Renal cortex interstitium (tissue), 15 donors: ENCODE data around the gene DOCK9. TPM values are rescaled to one million over a fixed set of nuclear protein-coding genes. Genes with fewer than 3 reads are reported as not detected.

Source experiments
- DNase-seq, 11 donors: peaks; one replicate each; pipeline ENCODE4 v3.0.0-alpha.2; 2013; ENCODE audit warnings: low read depth in 9 of 11, low spot score in 4 of 11; ENCODE audit errors: extremely low read depth in 1 of 11
- long read RNA-seq, 16 experiments: transcript quantifications; one replicate each; lab custom pipeline, GENCODE V29; 2026
- polyA plus RNA-seq, 3 donors: library from polyadenylated mRNA; unstranded; fragments of 120-200 nt; gene quantifications; one replicate each; pipeline ENCODE4 v1.2.1, GENCODE V29; 2013; ENCODE audit not compliant: insufficient read length in 3 of 3

Gene DOCK9, protein sequence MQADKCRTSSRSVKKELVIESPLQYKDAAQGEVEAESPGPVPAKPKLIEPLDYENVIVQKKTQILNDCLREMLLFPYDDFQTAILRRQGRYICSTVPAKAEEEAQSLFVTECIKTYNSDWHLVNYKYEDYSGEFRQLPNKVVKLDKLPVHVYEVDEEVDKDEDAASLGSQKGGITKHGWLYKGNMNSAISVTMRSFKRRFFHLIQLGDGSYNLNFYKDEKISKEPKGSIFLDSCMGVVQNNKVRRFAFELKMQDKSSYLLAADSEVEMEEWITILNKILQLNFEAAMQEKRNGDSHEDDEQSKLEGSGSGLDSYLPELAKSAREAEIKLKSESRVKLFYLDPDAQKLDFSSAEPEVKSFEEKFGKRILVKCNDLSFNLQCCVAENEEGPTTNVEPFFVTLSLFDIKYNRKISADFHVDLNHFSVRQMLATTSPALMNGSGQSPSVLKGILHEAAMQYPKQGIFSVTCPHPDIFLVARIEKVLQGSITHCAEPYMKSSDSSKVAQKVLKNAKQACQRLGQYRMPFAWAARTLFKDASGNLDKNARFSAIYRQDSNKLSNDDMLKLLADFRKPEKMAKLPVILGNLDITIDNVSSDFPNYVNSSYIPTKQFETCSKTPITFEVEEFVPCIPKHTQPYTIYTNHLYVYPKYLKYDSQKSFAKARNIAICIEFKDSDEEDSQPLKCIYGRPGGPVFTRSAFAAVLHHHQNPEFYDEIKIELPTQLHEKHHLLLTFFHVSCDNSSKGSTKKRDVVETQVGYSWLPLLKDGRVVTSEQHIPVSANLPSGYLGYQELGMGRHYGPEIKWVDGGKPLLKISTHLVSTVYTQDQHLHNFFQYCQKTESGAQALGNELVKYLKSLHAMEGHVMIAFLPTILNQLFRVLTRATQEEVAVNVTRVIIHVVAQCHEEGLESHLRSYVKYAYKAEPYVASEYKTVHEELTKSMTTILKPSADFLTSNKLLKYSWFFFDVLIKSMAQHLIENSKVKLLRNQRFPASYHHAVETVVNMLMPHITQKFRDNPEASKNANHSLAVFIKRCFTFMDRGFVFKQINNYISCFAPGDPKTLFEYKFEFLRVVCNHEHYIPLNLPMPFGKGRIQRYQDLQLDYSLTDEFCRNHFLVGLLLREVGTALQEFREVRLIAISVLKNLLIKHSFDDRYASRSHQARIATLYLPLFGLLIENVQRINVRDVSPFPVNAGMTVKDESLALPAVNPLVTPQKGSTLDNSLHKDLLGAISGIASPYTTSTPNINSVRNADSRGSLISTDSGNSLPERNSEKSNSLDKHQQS (N-terminal part only)
- polyA plus RNA-seq = 10 to 100 TPM; 54.0 to 74.4 (median 65.2) TPM
- long read RNA-seq, donor 1 = 0 reads
- long read RNA-seq, donor 2 = 0 reads
- long read RNA-seq, donor 3, partial matches to known transcripts = 11 of 11 reads
- long read RNA-seq, donor 3, other reads (novel, unspliced or antisense) = 0 of 11 reads
- long read RNA-seq, donor 4 = 0 reads
- long read RNA-seq, donor 5 = 0 reads
- long read RNA-seq, donor 6 = 0 reads
- long read RNA-seq, donor 7 = 0 reads
- long read RNA-seq, donor 8 = 0 reads
- long read RNA-seq, donor 9 = 0 reads
- long read RNA-seq, donor 10 = 0 reads
- long read RNA-seq, donor 11 = 0 reads
- long read RNA-seq, donor 12 = 0 reads
- long read RNA-seq, donor 13 = 0 reads
- long read RNA-seq, donor 14 = 0 reads
- long read RNA-seq, donor 15 = 0 reads
- long read RNA-seq, donor 16 = 0 reads

DNA sequence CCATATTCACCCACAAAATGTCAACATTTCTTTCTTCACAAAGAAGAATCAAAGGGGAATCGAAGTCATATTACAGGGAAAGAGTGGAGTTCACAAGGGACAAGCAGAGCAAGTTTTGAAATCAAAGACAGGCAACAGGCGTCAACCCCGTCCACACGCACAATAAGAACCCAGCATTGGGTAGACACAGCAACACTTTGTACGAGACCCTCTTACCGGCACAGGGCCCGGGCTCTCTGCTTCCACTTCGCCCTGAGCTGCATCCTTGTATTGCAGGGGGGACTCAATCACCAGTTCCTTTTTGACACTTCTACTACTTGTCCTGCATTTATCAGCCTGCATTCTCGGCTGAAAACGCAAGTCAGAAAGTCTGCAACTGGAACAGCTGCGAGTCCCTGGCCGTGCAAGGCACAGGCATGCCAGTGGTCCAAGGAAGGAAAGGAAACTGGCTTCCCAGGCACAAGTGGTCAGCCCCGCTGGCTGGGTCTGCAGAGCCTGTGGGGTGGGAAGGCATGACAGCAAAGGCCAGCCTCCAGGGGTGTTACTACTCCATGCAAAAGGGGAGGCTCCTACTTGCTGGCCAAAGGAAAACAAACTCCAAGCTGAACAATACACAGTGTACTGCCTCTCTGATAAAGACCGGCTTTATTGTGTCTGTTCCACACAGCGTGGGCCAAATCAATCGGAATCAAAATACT, at the start of gene DOCK9:
DOCK9 (minus strand) TSS at position 497 of the 698 bp plus-strand sequence; CDS start at position 342, 155 bp downstream.
- DNase-seq = peak in 1 of 11 donors; percentile 47

DNA sequence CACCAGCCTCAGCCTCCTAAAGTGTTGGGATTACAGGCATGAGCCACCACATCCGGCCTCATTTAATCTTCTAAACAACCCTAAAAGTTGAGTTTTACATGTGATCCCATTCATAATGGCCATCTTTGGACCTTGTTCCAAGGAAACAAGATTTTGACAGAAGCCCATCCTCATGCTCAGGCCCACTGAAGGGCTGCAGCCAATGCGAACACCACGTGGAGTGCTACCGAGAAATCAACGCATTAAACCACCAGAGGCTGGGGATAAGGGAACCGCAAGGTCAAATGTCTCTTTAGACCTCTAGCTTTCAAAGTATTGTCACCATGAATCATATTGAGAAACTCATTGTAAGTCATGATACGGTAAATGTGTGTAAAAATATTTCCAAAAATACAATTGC, 49.4 kb upstream of the DOCK9 start:
- no peak for DNase-seq

DNA sequence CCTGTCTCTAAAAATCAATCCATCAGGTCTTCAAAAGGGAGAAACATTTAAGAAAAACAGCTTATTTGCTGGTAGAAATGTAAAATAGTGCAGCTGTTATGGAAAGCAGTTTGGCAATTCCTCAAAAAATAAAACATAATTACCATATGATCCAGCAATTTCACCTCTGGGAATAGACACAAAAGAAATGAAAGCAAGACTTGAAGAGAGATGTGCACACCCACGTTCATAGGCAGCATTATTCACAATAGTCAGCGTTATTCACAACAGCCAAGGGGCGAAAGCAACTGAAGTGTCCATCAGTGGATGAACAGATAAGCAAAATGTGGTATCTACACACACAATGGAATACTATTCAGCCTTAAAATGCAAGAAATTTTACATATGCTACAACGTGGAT, 45.1 kb upstream of the DOCK9 start:
- no peak for DNase-seq

DNA sequence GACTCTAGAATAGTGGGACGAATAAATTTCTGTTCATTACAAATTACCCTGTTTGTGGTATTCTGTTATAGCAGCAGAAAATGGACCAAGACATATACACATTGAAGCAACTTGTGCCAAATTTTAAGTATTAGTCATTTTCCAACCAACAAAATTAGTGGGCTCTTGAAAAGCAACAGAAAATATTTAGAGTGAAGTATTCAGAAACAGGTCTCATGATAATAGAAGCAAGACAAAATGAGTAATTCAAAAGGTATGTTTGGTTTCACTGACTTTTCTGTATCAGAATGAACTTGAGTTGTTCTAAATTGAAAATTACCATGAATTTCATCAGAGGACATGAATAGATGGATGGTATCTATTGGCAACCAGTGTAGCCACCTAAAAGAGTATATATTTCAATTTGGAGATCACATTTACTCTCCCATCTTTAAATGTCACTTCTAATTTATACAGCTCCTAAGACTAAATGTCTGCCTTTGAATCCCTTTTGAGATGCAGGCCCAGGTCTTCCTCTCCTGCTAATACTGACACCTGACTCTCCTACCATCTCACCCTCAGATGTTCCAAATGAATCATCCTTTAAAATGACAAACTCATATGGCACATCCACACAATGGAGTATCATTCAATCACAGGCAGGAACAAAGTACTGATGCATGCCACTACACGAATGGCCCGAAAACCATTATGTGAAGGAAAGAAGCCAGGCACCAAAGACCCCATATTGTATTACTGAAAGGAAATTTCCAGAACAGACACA, 40.7 kb upstream of the DOCK9 start:
- no peak for DNase-seq

DNA sequence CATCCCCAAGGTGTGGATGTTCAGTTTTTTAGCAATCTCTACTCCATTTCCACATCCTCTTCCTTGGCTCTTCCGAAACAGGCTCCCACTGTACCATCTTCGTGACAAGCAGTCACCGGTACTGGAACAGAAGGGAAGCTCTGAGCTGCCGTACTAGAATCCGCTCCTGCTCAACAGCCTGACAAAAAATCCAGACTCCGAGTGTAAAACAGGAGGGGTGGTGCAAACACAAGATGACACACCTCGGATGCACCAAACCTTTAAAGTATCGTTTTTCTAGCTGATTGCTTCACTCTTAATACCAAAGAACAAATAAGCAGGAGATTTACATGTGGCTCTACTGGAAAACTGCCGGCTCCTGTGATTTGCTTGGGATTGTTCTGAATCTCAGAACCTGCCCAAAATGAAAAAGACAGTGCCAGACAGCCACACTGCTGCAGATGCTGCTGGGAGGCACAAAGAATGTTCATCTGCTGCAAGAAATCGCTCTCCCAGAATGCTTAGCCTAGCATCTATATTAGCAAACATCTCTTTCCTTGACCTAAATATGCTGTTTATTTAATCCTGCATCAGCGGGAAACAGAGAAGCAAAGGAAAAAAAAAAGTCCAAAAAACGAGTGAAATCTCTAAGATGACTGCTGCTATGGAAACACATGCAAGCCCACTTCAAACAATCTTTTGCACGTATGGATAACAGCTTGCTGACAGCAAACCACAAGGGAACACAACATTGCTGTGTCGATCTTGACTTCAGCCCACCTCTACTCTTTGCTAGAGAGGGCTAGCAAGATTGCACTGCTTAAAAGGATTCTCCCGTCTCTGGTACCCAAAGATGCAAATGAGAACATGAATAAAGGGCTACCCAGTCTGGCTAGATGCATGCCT, 38.0 kb upstream of the DOCK9 start:
- no peak for DNase-seq

DNA sequence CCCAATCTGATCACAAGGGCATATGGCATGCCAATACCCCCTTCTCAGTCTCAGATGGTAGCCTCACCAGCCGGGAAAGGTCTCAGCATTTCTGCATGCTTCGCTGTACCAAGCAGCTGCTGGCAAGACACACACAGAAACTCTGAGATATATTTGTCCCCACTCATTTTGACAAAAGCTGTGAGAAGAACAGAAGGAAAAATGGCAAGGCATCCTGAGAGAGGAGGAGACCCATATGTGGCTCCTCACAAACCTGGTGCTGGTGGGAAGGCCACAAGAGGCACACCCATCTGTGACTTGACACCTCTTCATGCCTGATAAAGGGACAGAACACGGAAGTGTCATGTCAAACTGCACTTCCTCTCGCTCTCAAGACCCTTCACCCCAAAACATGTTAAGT, 36.7 kb upstream of the DOCK9 start:
- DNase-seq = no peak

DNA sequence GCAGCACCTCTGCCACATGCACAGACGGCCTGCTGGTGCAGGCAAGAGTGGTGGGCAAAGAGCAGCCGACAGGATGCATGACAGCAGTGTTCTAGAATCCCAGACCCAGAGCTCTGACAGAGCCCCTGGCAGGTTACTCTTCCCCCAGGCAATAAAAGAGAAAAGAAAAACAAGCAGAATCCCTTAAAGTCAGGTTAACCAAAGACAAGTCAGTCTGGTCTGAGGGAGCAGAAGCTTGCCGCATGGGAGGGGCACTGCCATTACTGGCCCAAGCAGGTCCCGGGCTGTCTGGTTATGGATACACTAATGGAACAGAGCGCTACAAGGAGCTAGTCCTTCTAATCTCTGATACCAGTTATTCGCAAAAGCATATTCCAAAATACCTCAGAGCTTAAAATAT, 36.1 kb upstream of the DOCK9 start:
- no peak for DNase-seq

DNA sequence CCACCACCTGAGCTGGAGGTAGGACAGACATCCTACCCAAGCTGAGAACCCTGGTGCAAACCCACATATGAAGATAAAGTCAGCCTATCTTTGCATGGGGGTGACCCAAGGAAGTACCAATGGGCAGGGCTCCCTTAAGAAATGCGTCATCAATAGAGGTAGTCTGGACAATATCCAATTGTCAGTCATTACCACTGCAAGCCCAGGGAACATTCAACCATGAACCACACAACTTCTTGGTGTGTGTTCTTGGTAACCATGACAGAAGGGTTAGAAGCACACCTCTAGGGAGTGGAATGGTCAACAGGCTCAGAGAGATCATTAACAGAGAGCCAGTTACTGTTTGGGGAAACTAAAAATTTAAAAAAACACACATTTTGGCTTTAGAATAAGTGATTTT, 34.7 kb upstream of the DOCK9 start:
- no peak for DNase-seq

DNA sequence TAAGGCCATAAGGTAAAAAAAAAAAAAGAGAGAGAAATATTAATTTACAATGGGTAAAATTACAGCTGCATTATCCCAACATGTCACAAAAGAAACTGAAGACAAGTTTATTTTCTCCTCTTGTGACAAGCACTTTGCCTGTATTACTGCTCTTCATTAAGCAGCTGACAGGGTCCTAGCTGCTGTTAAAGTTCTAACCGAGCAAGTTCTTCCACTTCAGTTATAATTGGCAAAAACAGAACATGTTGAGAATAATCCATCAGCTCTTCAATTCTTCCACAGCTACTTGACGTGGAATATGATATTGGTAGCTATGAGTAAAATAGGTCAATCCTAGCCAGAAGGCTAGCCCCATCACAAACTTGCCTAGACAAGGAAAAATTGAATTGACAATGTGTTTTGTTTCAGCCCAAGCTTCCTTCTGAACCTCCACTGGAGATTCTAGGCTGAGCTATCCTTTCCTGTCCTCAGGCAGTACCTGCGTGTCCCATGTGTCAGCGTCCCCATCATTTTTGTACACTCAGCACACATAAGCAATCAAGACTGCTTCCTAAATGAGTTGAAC, 32.2 kb upstream of the DOCK9 start:
- no peak for DNase-seq

DNA sequence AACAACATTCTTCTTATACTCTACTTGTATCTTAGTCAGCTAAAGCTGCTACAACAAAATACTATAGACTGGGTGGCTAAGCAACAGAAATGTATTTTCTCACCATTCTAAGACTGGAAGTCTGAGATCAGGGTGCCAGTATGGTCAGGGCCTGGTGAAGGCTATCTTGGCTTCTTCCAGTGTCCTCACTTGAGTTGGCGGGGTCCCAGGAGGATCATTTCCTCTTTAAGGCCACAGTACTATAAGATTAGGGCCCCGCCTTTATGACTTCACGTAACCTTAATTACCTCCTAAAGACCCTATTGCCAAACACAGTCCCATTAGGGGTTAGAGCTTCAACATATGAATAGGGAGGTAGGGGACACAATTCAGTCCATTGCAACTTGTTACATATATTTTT, 30.7 kb upstream of the DOCK9 start:
- no peak for DNase-seq

DNA sequence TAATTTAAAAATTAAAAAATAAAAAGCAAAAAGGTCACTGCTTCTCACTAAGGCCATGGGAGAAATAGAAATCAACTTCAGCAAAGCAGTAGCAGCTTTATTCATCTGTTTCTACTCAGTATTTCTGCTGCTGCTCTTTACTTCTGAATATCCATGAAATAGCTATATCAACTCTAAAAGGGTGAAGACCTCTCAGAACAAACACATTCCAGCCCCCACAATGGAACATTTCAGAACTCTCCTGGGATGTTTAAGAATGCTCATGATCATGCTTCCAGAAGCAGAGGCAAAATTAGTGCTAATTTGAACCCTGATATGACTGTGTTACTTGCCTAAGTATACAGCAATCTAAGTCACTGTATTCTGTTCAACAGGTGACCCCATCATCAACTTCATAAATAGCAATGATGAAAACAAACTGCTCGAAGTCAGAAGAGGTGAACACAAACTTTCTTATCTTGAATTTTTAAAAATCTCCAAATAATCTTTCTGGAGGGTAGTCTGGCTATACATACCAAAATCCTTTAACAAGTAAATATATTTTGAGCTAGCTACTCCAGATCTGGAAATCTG, 29.6 kb upstream of the DOCK9 start:
- peak in 1 of 11 donors; percentile 39 for DNase-seq

DNA sequence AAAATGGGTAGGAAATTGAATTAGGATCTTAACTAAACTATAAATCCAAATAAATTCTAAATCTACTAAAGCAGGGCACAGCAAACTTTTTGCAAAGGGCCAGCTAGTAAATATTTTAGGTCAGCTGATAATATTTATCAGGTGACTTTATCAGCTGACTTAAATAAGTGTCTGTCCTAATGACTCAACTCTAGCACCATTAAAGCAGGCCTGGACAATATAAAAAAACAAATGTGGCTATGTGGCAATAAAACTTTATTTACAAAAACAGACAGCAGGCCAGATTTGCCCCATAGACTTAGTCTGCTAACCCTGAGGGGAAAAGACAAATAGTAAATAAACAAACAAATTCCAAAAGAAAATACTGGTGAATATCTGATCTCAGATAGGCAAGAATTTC, 27.7 kb upstream of the DOCK9 start:
- no peak for DNase-seq

DNA sequence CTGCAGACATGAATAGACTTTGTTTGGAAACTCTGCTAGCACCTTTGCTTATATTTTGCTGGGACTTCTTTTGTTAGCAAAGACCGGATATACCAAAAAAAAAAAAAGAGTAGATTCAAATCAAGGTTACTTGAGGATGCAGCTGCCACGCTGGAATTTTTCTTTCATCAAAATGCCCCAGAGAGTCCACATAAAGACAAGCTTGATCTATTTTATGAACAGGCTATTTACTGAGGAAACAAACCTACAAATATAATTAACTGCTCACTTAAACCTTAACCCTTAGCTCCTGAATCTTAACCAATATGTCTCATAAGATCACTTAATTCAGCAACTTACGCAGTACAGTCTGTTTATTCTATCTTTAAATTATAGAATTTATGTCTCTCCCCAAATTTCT, 27.1 kb upstream of the DOCK9 start:
- DNase-seq = peak in 10 of 11 donors; percentile 33 to 72 (median 58)

DNA sequence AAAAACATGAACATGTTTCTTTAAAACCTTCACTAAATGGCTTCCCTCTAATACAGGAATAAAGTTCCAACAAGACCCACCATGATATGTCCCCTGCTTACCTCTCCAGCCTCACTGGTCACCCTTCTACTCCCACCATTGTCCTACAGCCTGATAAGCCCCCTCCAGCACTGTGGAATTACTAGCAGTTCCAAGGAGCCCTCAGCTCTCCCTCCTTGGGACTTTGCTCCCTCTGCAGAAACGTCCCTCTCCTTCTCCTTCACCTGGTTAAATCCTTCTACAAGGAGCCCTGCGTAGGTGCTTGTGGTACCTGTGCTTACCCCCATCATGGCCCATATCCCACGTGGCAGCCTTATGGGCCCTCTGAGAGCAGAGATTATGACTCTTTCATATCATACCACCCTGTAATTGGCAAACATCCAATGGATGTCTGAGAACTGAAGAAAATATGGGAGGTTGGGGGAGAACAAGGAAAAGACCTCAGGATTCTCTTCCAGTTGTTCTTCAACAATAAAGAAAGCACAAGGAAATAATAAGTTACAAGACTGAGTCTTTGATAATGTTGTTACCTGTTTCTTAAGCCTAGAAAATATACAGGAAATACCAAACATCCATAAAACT, 26.1 kb upstream of the DOCK9 start:
- DNase-seq = no peak

DNA sequence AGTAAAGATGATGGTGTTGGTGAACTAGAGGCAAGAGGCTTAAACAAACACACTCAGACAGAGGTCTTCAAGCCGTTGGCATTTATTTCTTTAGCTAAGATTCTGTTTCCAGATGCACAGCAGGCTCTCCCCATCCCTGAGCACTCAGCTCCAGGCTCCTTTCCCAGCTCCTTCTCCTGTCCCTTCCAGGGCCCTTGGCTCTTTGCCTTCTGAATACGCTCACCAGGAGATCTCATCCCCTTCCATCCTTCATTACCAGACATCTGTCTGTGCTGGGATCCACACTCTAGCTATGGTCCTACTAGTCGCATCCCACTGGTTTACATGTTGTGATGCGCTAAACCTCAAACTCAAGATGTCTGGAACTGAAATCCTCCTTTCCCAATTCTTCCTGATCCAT, 25.3 kb upstream of the DOCK9 start:
- DNase-seq = no peak
